HG03469 (cell line): ENCODE results near the gene TMEM217.

Experiments
- ATAC-seq: cut with Tn5 transposase; IDR thresholded peaks from one replicate; pipeline ENCODE4 v1.9.1; 2021; ENCODE audit warnings: mild to moderate bottlenecking, moderate library complexity, moderate number of reproducible peaks; ENCODE audit not compliant: unreplicated experiment

The TMEM217 gene

GRCh38 chr6:37244430-37245310, 13.3 kb downstream of the TMEM217 start:
- no peak for ATAC-seq

GRCh38 chr6:37243816-37244370, 14.1 kb downstream of the TMEM217 start:
- no peak for ATAC-seq

GRCh38 chr6:37243131-37243815, 14.7 kb downstream of the TMEM217 start:
- no peak for ATAC-seq

GRCh38 chr6:37242429-37243052, 15.4 kb downstream of the TMEM217 start:
- no peak for ATAC-seq

- no peak for ATAC-seq
Measured at GRCh38 chr6:37241775-37242428, 16.0 kb downstream of the TMEM217 start.

- ATAC-seq = no peak
Measured at GRCh38 chr6:37241131-37241530, 16.8 kb downstream of the TMEM217 start.

GRCh38 chr6:37239950-37240713, 17.8 kb downstream of the TMEM217 start:
- no peak for ATAC-seq

- no peak for ATAC-seq
Measured at GRCh38 chr6:37239526-37239925, 18.4 kb downstream of the TMEM217 start.

- no peak for ATAC-seq
Measured at GRCh38 chr6:37238381-37238780, 19.6 kb downstream of the TMEM217 start.

GRCh38 chr6:37237789-37238188, 20.2 kb downstream of the TMEM217 start:
- ATAC-seq = no peak

- no peak for ATAC-seq
Measured at GRCh38 chr6:37236921-37237320, 21.0 kb downstream of the TMEM217 start.

GRCh38 chr6:37233541-37233940, 24.4 kb downstream of the TMEM217 start:
- ATAC-seq = no peak

GRCh38 chr6:37232430-37233017, 25.4 kb downstream of the TMEM217 start:
- ATAC-seq = no peak

GRCh38 chr6:37230104-37230503, 27.8 kb downstream of the TMEM217 start:
- no peak for ATAC-seq

- ATAC-seq = no peak
Measured at GRCh38 chr6:37225350-37226169, 32.4 kb downstream of the TMEM217 start.

GRCh38 chr6:37222992-37223391, 35.0 kb downstream of the TMEM217 start:
- no peak for ATAC-seq

GRCh38 chr6:37222125-37222967, 35.6 kb downstream of the TMEM217 start:
- peak; percentile 59 for ATAC-seq

GRCh38 chr6:37221585-37222124, 36.3 kb downstream of the TMEM217 start:
- ATAC-seq = no peak
